HepG2 (cell line): ENCODE results near the gene QKI.

Experiments used
- EP300 ChIP-seq, 3 experiments: sonication (generic) in 1 of 3; formaldehyde crosslinking in 1 of 3; IDR thresholded peaks; 2 replicates each; pipeline versions ENCODE4 v1.5.1 to v1.6.1; 2011 to 2020; ENCODE audit warnings: low read depth in 2 of 3, low read length in 2 of 3, borderline replicate concordance in 1 of 3, improper control_type of control experiment in 1 of 3, mild to moderate bottlenecking in 1 of 3, missing genetic modification reagents in 1 of 3, moderate library complexity in 1 of 3
- HIVEP1 ChIP-seq: sonication (generic); formaldehyde crosslinking; IDR thresholded peaks from 2 replicates; pipeline ENCODE4 v1.4.0; 2020; ENCODE audit warnings: mild to moderate bottlenecking, missing genetic modification reagents
- HNRNPL ChIP-seq: fragments of 200-400 bp; formaldehyde crosslinking; IDR thresholded peaks from 2 replicates; pipeline ENCODE4 v1.6.1; 2017; ENCODE audit warnings: mild to moderate bottlenecking, low read depth, low read length
- NR1H2 ChIP-seq: sonication (generic); formaldehyde crosslinking; IDR thresholded peaks from 2 replicates; pipeline ENCODE4 v1.8.1; 2022; ENCODE audit warnings: low read depth, missing genetic modification reagents, borderline replicate concordance
- POLR2AphosphoS5 ChIP-seq: IDR thresholded peaks from 2 replicates; pipeline ENCODE4 v1.6.1; 2012; ENCODE audit warnings: low read depth, low read length
- YY1 ChIP-seq: IDR thresholded peaks from 2 replicates; pipeline ENCODE4 v1.6.1; 2011; ENCODE audit warnings: low read length, low read depth, moderate library complexity, mild to moderate bottlenecking; ENCODE audit not compliant: insufficient read depth, insufficient replicate concordance
- TF ChIP-seq, protein P1 (sequence below): sonication (generic); formaldehyde crosslinking; IDR thresholded peaks from 2 replicates; pipeline ENCODE4 v1.8.1; 2023; ENCODE audit warnings: mild to moderate bottlenecking, missing genetic modification reagents

- TF ChIP-seq POLR2AphosphoS5: no peak
- no peak for TF ChIP-seq EP300 (IDR thresholded peaks at IDR 0.05; ENCODE audit: low read depth in 2 of 2, low read length in 2 of 2)
- no peak for TF ChIP-seq EP300 (CRISPR knock-in tag; IDR thresholded peaks at IDR 0.05; ENCODE audit: borderline replicate concordance)
- TF ChIP-seq HNRNPL: no peak
- TF ChIP-seq YY1: no peak
- no peak for TF ChIP-seq HIVEP1 (CRISPR knock-in tag)
- TF ChIP-seq, protein P1, sequence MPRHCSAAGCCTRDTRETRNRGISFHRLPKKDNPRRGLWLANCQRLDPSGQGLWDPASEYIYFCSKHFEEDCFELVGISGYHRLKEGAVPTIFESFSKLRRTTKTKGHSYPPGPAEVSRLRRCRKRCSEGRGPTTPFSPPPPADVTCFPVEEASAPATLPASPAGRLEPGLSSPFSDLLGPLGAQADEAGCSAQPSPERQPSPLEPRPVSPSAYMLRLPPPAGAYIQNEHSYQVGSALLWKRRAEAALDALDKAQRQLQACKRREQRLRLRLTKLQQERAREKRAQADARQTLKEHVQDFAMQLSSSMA (CRISPR knock-in tag): no peak
- TF ChIP-seq NR1H2 (CRISPR knock-in tag): no peak
These were observed 76.5 kb downstream of the QKI start for GRCh38 chr6:163490826-163491577.
